ENCODE data around the gene CHPF.

GRCh38 chr2:219507581-219508443 lies 35.8 kb downstream of the CHPF start:
- no peak for TF ChIP-seq CTCF (IDR thresholded peaks at IDR 0.05)
- TF ChIP-seq EZH2 (IDR thresholded peaks at IDR 0.05; ENCODE audit: borderline replicate concordance, insufficient read depth, low read depth, low read length, poor library complexity, severe bottlenecking) = no peak

Data from B cell (primary cell).